ENCODE measurements around the gene TMEM127. TPM values are rescaled to one million over a fixed set of nuclear protein-coding genes. Genes with fewer than 3 reads are reported as not detected.
A peak's percentile ranks its signal among the peaks of the same experiment; 100 is the strongest.
"Not testable (repeated sequence)": the region's sequence is repeated elsewhere in the genome, so short reads cannot be mapped to it uniquely, and the experiment has no call there.

Gene TMEM127
- total RNA-seq, 1 donor from 2014 or later: 61.9 TPM

- intact Hi-C loops (cut with DNase I): loop anchor here (10.0 kb wide), 5 partner anchors 267 to 1403 kb away; partner anchors contain the start of genes ACTR1B, ANKRD36C, C2orf92 and CNNM3
- Histone ChIP-seq H3K4me3 (no peak overlapping the region), H3K36me3 (no peaks in the 10 kb centered on the region), H3K9me3 (no peaks in the 10 kb centered on the region), H3K27me3 (no peaks in the 10 kb centered on the region), H3K27ac (peak overlapping the region; percentile 82 to 90), H3K4me1 (peaks cover 39 to 65% of the 10 kb centered on the region in 2 donors)
- no peak for DNase-seq (ENCODE audit: low spot score in 2 of 2)
- no peak for TF ChIP-seq CTCF (IDR thresholded peaks at IDR 0.05)
Observed at GRCh38 chr2:96261328-96262003, 4.3 kb downstream of the TMEM127 start.

- intact Hi-C loops (cut with DNase I): loop anchor here (10.0 kb wide), 5 partner anchors 266 to 1404 kb away; partner anchors contain the start of genes ACTR1B, ANKRD36C, C2orf92 and CNNM3
- peak in 2 of 3 experiments; percentile 26 to 37 for TF ChIP-seq CTCF (IDR thresholded peaks at IDR 0.05)
- H3K4me3 ChIP-seq: no peak overlapping the region
- H3K36me3 ChIP-seq: peaks cover 5 to 6% of the 10 kb centered on the region in 2 donors
- peak overlapping the region; percentile 82 to 90 for H3K27ac ChIP-seq
- H3K4me1 ChIP-seq: peaks cover 39 to 64% of the 10 kb centered on the region in 2 donors
- no peaks in the 10 kb centered on the region for H3K9me3 ChIP-seq
- no peaks in the 10 kb centered on the region for H3K27me3 ChIP-seq
- peak; percentile 52 to 88 for DNase-seq (ENCODE audit: low spot score in 2 of 2)
Observed at GRCh38 chr2:96260387-96261260, 5.2 kb downstream of the TMEM127 start.

- Histone ChIP-seq H3K9me3 (no peaks in the 10 kb centered on the region), H3K4me1 (peaks cover 33 to 62% of the 10 kb centered on the region in 2 donors), H3K4me3 (peak overlapping the region in 1 of 2 donors; percentile 4), H3K27ac (peak overlapping the region; percentile 82 to 90), H3K36me3 (peaks cover 16 to 17% of the 10 kb centered on the region in 2 donors), H3K27me3 (no peaks in the 10 kb centered on the region)
- intact Hi-C loops (cut with DNase I): no loop called here
- TF ChIP-seq CTCF (IDR thresholded peaks at IDR 0.05): no peak
- DNase-seq (ENCODE audit: low spot score in 2 of 2): no peak
Observed at GRCh38 chr2:96259497-96259921, 6.3 kb downstream of the TMEM127 start.

GRCh38 chr2:96258166-96259022 lies 7.4 kb downstream of the TMEM127 start:
- H3K27ac ChIP-seq: peak overlapping the region; percentile 82 to 90
- TF ChIP-seq CTCF (IDR thresholded peaks at IDR 0.05): no peak
- H3K36me3 ChIP-seq: peaks cover 27 to 29% of the 10 kb centered on the region in 2 donors
- peaks cover 26 to 51% of the 10 kb centered on the region in 2 donors for H3K4me1 ChIP-seq
- no peak overlapping the region for H3K4me3 ChIP-seq
- DNase-seq (ENCODE audit: low spot score in 2 of 2): no peak
- no peaks in the 10 kb centered on the region for H3K9me3 ChIP-seq
- intact Hi-C loops (cut with DNase I): no loop called here
- H3K27me3 ChIP-seq: no peaks in the 10 kb centered on the region

- Histone ChIP-seq H3K27ac (peak overlapping the region; percentile 82 to 90), H3K36me3 (peaks cover 34 to 35% of the 10 kb centered on the region in 2 donors), H3K4me1 (peaks cover 26 to 50% of the 10 kb centered on the region in 2 donors)
- intact Hi-C loops (cut with DNase I); DNase-seq (ENCODE audit: low spot score in 2 of 2); H3K27me3 ChIP-seq; H3K4me3 ChIP-seq; H3K9me3 ChIP-seq: not testable (repeated sequence)
Observed at GRCh38 chr2:96257744-96258143, 8.1 kb downstream of the TMEM127 start.
